KMS-11 (cell line): Measurements from ENCODE around the gene USP15.
"Not testable (repeated sequence)": the region's sequence is repeated elsewhere in the genome, so short reads cannot be mapped to it uniquely, and the experiment has no call there.

Source experiments
- H2AFZ ChIP-seq: fragments of 200-600 bp; sonication (generic); 2 replicates; pipeline ENCODE4 v1.6.1; 2016; ENCODE audit warnings: antibody characterized with exemption, mixed run types, low read depth
- H3K27ac ChIP-seq: fragments of 200-600 bp; sonication (generic); 2 replicates; pipeline ENCODE4 v1.6.1; 2016; ENCODE audit warnings: mild to moderate bottlenecking, mixed run types
- H3K27me3 ChIP-seq: fragments of 200-600 bp; sonication (generic); 2 replicates; pipeline ENCODE4 v1.6.1; 2017; ENCODE audit warnings: mild to moderate bottlenecking, low read depth, mixed run types, moderate library complexity; ENCODE audit not compliant: insufficient read depth
- H3K36me3 ChIP-seq: fragments of 200-600 bp; sonication (generic); 2 replicates; pipeline ENCODE4 v1.6.1; 2017; ENCODE audit warnings: mild to moderate bottlenecking, mixed run types; ENCODE audit not compliant: insufficient read depth
- H3K4me1 ChIP-seq: fragments of 200-600 bp; sonication (generic); 2 replicates; pipeline ENCODE4 v1.6.1; 2016; ENCODE audit warnings: mild to moderate bottlenecking, low read depth, mixed run types; ENCODE audit not compliant: poor library complexity, severe bottlenecking
- H3K4me2 ChIP-seq: fragments of 200-600 bp; sonication (generic); 2 replicates; pipeline ENCODE4 v1.7.0; 2016; ENCODE audit warnings: mild to moderate bottlenecking, mixed run types
- H3K4me3 ChIP-seq: fragments of 200-600 bp; sonication (generic); IDR thresholded peaks from 2 replicates; pipeline ENCODE4 v1.6.1; 2017; ENCODE audit warnings: low read depth, low read length, mixed read lengths; ENCODE audit not compliant: insufficient read depth
- H3K79me2 ChIP-seq: fragments of 200-600 bp; sonication (generic); 2 replicates; pipeline ENCODE4 v1.6.1; 2016; ENCODE audit warnings: low read depth, mixed run types; ENCODE audit not compliant: insufficient read depth
- H3K9ac ChIP-seq: fragments of 200-600 bp; sonication (generic); 2 replicates; pipeline ENCODE4 v1.6.1; 2016; ENCODE audit warnings: mild to moderate bottlenecking, mixed run types
- H4K20me1 ChIP-seq: fragments of 200-600 bp; sonication (generic); 2 replicates; pipeline ENCODE4 v1.6.1; 2016; ENCODE audit warnings: mild to moderate bottlenecking, mixed run types; ENCODE audit not compliant: insufficient read depth
- TF ChIP-seq, protein P1 (sequence below): fragments of 200-600 bp; sonication (generic); conservative IDR thresholded peaks from 2 replicates; pipeline ENCODE4 v1.6.1; 2017; ENCODE audit warnings: low read depth, mild to moderate bottlenecking, antibody characterized with exemption, low read length, moderate library complexity, mixed read lengths

Gene USP15

DNA sequence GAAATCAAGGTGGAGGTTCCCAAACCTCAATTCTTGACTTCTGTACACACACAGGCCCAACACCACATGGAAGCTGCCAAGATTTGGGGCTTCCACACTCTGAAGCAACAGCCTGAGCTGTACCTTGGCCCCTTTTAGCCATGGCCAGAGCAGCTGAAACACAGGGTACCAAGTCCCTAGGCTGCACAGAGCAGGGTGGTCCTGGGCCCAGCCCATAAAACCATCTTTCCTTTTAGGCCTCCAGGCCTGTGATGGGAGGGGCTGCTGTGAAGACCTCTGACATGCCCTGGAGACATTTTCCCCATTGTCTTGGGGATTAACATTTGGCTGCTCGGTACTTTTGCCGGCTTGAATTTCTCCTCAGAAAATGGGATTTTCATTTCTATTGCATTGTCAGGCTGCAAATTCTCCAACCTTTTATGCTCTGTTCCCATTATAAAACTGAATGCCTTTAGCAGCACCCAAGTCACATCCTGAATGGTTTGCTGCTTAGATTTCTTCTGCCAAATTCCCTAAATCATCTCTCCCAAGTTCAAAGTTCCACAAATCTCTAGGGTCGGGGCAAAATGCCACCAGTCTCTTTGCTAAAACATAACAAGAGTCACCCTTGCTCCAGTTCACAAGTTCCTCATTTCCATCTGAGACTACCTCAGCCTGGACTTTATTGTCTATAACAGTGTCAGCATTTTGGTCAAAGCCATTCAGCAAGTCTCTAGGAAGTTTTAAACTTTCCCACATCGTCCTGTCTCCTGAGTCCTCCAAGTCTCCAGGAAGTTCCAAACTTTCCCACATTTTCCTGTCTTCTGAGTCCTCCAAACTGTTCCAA, 84.7 kb downstream of the USP15 start:
- H3K4me1 ChIP-seq, result peaks cover 18% of the 10 kb centered on the region
- H3K27me3 ChIP-seq, H4K20me1 ChIP-seq, H3K36me3 ChIP-seq, H2AFZ ChIP-seq, H3K4me3 ChIP-seq, H3K27ac ChIP-seq, H3K9ac ChIP-seq, H3K4me2 ChIP-seq, H3K79me2 ChIP-seq: not testable (repeated sequence)

DNA sequence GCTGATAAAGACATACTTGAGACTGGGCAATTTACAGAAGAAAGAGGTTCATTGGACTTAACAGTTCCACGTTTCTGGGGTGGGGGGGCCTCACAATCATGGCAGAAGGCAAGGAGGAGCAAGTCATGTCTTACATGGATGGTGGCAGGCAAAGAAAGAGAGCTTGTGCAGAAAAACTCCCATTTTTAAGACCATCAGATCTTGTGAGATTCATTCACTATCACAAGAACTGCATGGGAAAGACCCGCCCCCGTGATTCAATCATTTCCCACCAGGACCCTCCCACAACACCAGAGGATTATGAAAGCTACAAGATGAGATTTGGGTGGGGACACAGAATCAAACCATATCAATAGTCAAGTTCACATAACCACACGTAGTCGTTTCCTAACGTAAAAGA, 85.5 kb downstream of the USP15 start:
- H3K27me3 ChIP-seq, result no peaks in the 10 kb centered on the region
- H3K27ac ChIP-seq, result no peak overlapping the region
- no peak overlapping the region for H3K4me2 ChIP-seq
- no peak overlapping the region for H3K4me3 ChIP-seq
- TF ChIP-seq, protein P1, sequence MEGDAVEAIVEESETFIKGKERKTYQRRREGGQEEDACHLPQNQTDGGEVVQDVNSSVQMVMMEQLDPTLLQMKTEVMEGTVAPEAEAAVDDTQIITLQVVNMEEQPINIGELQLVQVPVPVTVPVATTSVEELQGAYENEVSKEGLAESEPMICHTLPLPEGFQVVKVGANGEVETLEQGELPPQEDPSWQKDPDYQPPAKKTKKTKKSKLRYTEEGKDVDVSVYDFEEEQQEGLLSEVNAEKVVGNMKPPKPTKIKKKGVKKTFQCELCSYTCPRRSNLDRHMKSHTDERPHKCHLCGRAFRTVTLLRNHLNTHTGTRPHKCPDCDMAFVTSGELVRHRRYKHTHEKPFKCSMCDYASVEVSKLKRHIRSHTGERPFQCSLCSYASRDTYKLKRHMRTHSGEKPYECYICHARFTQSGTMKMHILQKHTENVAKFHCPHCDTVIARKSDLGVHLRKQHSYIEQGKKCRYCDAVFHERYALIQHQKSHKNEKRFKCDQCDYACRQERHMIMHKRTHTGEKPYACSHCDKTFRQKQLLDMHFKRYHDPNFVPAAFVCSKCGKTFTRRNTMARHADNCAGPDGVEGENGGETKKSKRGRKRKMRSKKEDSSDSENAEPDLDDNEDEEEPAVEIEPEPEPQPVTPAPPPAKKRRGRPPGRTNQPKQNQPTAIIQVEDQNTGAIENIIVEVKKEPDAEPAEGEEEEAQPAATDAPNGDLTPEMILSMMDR, result no peak
- H3K36me3 ChIP-seq, result no peaks in the 10 kb centered on the region; the same call in 1 of the 2 replicates
- H3K79me2 ChIP-seq, result peaks cover 5% of the 10 kb centered on the region; the same call in 1 of the 2 replicates
- H2AFZ ChIP-seq, result no peak overlapping the region
- no peak overlapping the region for H3K9ac ChIP-seq
- H4K20me1 ChIP-seq, result no peaks in the 10 kb centered on the region
- peaks cover 18% of the 10 kb centered on the region for H3K4me1 ChIP-seq

DNA sequence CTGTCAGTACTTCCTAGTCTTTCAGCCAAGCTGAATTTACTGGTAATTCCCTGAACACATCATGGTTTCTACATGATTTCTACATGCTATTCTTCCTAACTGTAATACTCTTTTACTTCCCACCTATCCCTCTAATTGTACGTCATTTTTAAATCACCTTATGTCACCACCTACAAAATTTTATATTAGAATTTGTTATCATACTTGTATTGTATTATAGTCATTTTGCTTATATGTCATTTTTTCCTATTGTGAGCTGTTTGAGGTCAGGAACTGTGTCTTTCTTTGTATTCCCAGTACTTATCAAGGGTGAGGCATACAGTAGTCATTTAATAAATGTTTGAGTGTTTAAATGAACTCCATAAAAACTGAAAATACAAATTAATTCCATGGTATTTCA, 86.6 kb downstream of the USP15 start:
- no peak overlapping the region for H2AFZ ChIP-seq
- H3K9ac ChIP-seq, result no peak overlapping the region
- no peaks in the 10 kb centered on the region; the same call in 1 of the 2 replicates for H3K36me3 ChIP-seq
- no peaks in the 10 kb centered on the region for H4K20me1 ChIP-seq
- H3K4me2 ChIP-seq, result no peak overlapping the region
- no peak overlapping the region for H3K27ac ChIP-seq
- no peaks in the 10 kb centered on the region; the same call in 1 of the 2 replicates for H3K79me2 ChIP-seq
- no peaks in the 10 kb centered on the region for H3K27me3 ChIP-seq
- peaks cover 18% of the 10 kb centered on the region for H3K4me1 ChIP-seq
- TF ChIP-seq, protein P1, result no peak
- H3K4me3 ChIP-seq, result no peak overlapping the region

DNA sequence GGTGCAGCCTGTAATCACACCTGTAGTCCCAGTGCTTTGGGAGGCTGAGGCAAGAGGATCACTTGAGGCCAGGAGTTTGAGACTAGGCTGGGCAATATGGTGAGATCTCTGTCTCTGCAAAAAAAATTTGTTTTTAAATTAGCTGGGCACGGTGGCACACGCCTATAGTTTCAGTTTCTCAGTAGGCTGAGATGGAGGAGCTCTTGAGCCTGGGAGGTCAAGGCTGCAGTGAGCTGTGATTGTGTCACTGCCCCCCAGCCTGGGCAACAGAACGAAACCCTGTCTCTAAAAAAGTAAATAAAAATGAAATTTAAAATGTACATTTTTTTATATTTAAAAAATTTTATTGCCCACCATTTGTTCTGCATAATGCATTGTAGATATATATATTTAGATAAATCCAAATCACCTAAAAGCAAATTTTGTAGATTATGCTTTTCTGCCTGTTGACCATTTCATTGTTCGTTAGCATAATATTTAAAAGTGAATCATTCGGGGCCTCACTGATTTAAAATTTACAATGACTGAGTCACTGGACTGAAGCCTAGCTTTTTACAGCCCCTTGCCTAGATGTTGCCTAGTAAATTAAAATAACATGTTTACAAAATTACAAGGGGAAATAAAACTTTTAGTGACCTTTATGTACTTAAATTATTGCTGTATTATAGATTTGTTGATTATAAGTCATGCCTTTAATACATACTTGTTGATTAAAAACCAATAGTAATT, 87.9 kb downstream of the USP15 start:
- H2AFZ ChIP-seq, result no peak overlapping the region
- H3K9ac ChIP-seq, result no peak overlapping the region
- no peaks in the 10 kb centered on the region for H3K27me3 ChIP-seq
- H3K4me2 ChIP-seq, result no peak overlapping the region
- H3K36me3 ChIP-seq, result no peaks in the 10 kb centered on the region; the same call in 1 of the 2 replicates
- peaks cover 9% of the 10 kb centered on the region for H3K4me1 ChIP-seq
- TF ChIP-seq, protein P1, result no peak
- no peaks in the 10 kb centered on the region for H3K79me2 ChIP-seq
- no peaks in the 10 kb centered on the region for H4K20me1 ChIP-seq
- H3K27ac ChIP-seq, result peak overlapping the region; percentile 14; the same call in 1 of the 2 replicates
- H3K4me3 ChIP-seq, result no peak overlapping the region
